Neural crest cell (in vitro differentiated cells): Measurements from ENCODE around the gene AP4S1. TPM values are rescaled to one million over a fixed set of nuclear protein-coding genes. Genes with fewer than 3 reads are reported as not detected.

ENCODE experiments used
- DNase-seq: peaks from one replicate; pipeline ENCODE4 v3.0.0; 2021; ENCODE audit warnings: low read depth, mixed read lengths, low spot score
- H3K27ac Mint-ChIP-seq: one replicate; pipeline ENCODE4 v1.8.0; 2021; ENCODE audit warnings: mild to moderate bottlenecking, mixed read lengths; ENCODE audit not compliant: unreplicated experiment
- H3K27me3 Mint-ChIP-seq: 2 replicates; pipeline ENCODE4 v1.8.0; 2021; ENCODE audit warnings: low read depth, mild to moderate bottlenecking, mixed read lengths
- H3K36me3 Mint-ChIP-seq: 2 replicates; pipeline ENCODE4 v1.8.0; 2021; ENCODE audit warnings: low read depth, mild to moderate bottlenecking, mixed read lengths
- H3K4me1 Mint-ChIP-seq: 2 replicates; pipeline ENCODE4 v1.8.0; 2021; ENCODE audit warnings: mixed read lengths
- H3K4me3 Mint-ChIP-seq: one replicate; pipeline ENCODE4 v1.8.0; 2021; ENCODE audit warnings: mild to moderate bottlenecking, mixed read lengths
- H3K9me3 Mint-ChIP-seq: 2 replicates; pipeline ENCODE4 v1.8.0; 2021; ENCODE audit warnings: mixed read lengths
- total RNA-seq: library from RNA; stranded (reverse); gene quantifications from 2 replicates; pipeline ENCODE4 v1.2.1, GENCODE V29; 2021
- TF ChIP-seq, protein P1 (sequence below): fragments of 200-600 bp; sonication (generic); conservative IDR thresholded peaks from 2 replicates; pipeline ENCODE4 v1.5.0; 2021; ENCODE audit warnings: antibody characterized with exemption, mild to moderate bottlenecking

AP4S1 gene
- total RNA-seq, 1 donor from 2014 or later, result 8.0 TPM

DNA sequence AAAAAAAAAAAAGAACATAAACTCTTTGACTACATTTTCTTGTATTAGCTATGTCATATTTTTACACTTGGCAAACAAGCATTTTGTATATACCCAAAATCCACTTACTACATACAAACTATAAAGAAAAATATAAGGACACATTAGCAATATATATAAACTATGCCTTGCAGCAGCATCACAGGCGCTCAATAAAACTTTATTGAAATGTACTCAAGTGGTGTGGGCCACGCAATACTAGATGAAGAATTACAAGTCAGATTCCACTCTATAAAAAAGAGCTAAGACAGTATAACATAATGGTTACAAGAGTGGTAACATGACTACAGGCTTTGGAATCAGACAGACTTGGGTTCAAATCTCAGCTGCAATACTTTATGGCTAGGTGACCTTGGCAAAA lies 3.1 kb upstream of the AP4S1 start:
- Mint-ChIP-seq H3K27ac (no peak overlapping the region), H3K36me3 (peaks cover 7% of the 10 kb centered on the region), H3K9me3 (no peaks in the 10 kb centered on the region), H3K4me3 (peak overlapping the region; percentile 24), H3K4me1 (peaks cover 37% of the 10 kb centered on the region), H3K27me3 (no peaks in the 10 kb centered on the region)
- DNase-seq, result no peak
- TF ChIP-seq, protein P1, sequence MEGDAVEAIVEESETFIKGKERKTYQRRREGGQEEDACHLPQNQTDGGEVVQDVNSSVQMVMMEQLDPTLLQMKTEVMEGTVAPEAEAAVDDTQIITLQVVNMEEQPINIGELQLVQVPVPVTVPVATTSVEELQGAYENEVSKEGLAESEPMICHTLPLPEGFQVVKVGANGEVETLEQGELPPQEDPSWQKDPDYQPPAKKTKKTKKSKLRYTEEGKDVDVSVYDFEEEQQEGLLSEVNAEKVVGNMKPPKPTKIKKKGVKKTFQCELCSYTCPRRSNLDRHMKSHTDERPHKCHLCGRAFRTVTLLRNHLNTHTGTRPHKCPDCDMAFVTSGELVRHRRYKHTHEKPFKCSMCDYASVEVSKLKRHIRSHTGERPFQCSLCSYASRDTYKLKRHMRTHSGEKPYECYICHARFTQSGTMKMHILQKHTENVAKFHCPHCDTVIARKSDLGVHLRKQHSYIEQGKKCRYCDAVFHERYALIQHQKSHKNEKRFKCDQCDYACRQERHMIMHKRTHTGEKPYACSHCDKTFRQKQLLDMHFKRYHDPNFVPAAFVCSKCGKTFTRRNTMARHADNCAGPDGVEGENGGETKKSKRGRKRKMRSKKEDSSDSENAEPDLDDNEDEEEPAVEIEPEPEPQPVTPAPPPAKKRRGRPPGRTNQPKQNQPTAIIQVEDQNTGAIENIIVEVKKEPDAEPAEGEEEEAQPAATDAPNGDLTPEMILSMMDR, result no peak

DNA sequence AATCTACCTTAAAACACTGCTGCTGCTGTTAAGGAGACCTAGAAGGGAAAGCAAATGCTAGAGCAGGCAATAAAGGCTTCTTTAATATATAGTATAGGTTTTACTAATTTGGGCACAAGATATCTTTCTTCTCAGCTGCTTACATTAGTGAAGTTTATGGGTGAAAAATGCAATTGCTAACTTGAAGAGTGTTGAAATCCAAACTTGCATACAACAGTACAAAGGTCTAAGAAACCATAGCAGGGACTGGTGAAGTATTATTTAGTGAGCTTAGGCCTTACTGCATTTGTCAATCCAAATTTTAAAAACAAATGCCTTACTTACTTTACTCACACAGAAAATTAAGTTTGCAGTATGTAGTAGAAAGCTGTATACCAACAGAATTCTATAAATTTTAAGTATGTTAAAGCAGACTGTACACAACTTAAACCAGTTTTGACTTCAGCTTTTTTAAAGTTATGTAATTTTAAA lies 1.4 kb upstream of the AP4S1 start:
- DNase-seq, result no peak
- peaks cover 37% of the 10 kb centered on the region for H3K4me1 Mint-ChIP-seq

DNA sequence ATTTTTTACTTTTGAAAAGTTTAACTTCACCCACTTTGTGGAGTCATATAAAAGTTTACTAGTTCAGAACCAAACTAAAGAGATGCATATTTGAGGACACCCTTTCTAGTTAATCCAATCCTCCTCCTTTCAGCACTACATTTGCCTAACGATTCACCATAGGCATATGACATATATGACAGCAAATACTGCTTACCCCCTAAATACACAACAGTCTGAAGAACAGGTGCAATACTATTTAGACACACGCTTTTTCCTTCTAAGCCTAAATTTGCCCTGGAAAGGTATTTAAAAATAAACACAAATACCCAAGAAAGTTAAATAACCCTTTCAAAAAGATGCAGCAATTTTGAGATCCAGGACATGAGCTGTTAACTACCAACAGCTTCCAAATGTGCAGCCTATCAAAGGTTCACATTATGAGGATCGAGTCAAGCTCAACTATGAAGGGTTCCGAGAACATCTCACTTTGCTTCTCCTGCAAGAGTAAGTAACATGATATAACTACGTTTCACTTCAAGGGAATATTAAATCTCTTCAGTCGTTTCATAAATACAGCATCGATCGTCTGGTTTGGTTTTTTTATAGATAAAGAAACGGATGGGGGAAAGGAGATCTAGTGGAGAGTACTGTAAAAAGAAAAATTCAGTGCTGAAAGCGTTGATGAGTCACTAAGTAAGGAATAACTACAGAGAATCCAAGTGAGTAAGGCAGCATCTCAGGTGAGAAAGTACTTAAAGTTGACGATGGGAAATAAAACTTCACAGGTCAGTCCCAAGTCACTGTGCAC lies 677 bp upstream of the AP4S1 start:
- Mint-ChIP-seq H3K9me3 (no peaks in the 10 kb centered on the region), H3K27me3 (no peaks in the 10 kb centered on the region), H3K36me3 (peaks cover 7% of the 10 kb centered on the region), H3K4me3 (peak overlapping the region; percentile 93), H3K4me1 (peaks cover 37% of the 10 kb centered on the region), H3K27ac (peak overlapping the region; percentile 94)
- TF ChIP-seq, protein P1, result no peak
- no peak for DNase-seq

More for the DNA sequence above, 1.4 kb upstream of the AP4S1 start:
- Mint-ChIP-seq H3K9me3 (no peaks in the 10 kb centered on the region), H3K27me3 (no peaks in the 10 kb centered on the region), H3K27ac (no peak overlapping the region), H3K4me3 (peak overlapping the region; percentile 93), H3K36me3 (peaks cover 7% of the 10 kb centered on the region)
- TF ChIP-seq, protein P1, result no peak

DNA sequence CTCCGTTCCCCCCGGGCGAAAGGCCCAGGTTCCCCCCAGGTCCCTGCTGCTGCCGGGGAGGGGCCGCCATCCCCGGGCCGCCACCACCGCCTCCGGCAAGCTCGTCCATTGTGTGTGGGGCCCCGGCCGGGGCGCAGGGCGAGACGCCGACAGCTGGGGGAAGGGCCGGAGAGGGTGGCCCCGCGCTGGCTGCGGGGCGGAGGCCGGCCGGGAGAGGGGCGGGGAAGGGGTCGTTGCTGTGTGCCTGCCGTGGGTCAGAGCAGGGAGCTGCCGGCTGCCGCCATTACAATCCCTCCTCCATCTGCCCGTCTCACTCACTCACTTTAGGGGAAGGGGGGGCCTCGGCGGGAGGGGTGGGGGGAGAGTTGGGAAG lies 614 bp downstream of the AP4S1 start, which contains the start of gene STRN3:
Gene STRN3 (minus strand): TSS at position 303 of the 373 bp plus-strand sequence. CDS start 194 bp downstream, at position 109.
- H3K4me1 Mint-ChIP-seq, result peaks cover 32% of the 10 kb centered on the region
- H3K9me3 Mint-ChIP-seq, result no peaks in the 10 kb centered on the region
- peak within 1 kb of the TSS; percentile 94 for H3K4me3 Mint-ChIP-seq
- H3K36me3 Mint-ChIP-seq, result peaks cover 4% of the 10 kb centered on the region
- DNase-seq, result no peak
- no peaks in the 10 kb centered on the region for H3K27me3 Mint-ChIP-seq
- peak within 1 kb of the TSS; percentile 94 for H3K27ac Mint-ChIP-seq
- TF ChIP-seq, protein P1, result no peak

DNA sequence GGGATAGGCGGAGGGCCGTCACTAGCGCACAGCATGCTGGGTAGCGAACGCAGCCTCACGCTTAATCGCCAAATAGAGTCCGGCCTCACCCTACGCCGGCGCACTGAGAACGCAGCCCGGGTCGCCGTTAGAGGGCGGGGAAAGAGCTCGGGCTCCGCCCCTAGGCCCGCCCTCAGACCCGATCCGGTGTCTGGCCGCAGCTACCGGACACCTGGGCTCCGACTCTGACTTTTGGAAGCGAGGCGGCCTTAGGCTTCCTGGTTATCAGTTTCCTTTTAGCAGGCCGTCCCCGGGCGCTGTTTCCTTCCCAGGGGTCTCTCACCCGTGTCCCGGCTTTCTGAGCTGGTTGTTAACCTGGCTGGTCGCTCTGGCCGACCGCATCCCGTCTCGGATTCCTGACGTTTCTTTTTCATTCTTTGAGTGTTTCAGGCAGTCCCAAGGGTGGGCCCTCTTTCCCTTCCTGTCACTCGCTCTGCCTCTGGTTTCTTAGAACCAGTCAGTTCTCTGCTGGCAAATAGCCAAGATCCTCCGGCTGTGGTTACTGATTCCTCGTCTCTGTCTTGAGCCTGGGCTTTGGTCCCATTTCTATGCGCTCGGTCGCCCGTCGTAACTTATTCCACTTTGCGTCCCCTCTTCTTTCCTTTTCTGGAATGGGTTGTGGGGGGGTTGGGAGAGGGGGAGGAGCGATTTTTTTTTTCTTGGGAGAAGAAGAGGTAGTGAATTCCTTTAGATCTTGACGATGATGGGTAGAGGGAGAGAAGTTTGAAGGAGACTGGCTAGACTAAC lies 1.2 kb downstream of the AP4S1 start:
- peaks cover under 1% of the 10 kb centered on the region for H3K36me3 Mint-ChIP-seq
- no peaks in the 10 kb centered on the region for H3K9me3 Mint-ChIP-seq
- peak; percentile 89 for DNase-seq
- peaks cover 26% of the 10 kb centered on the region for H3K4me1 Mint-ChIP-seq
- H3K27ac Mint-ChIP-seq, result peak overlapping the region; percentile 48
- TF ChIP-seq, protein P1, result no peak
- H3K27me3 Mint-ChIP-seq, result no peaks in the 10 kb centered on the region
- peak overlapping the region; percentile 94 for H3K4me3 Mint-ChIP-seq
